Neural progenitor cell (in vitro differentiated cells): ENCODE data around the gene BAG5. TPM values are rescaled to one million over a fixed set of nuclear protein-coding genes. Genes with fewer than 3 reads are reported as not detected.

Experiments used
- DNase-seq: peaks from one replicate; pipeline ENCODE4 v3.0.0-alpha.2; 2016; ENCODE audit warnings: low spot score
- H2AFZ ChIP-seq: fragments of 200-600 bp; sonication (generic); replicated peaks from 2 replicates; pipeline ENCODE4 v1.6.1; 2016; ENCODE audit warnings: antibody characterized with exemption
- H3F3A ChIP-seq: fragments of 200-600 bp; sonication (generic); 2 replicates; pipeline ENCODE4 v1.6.1; 2016; ENCODE audit warnings: antibody characterized with exemption, low read depth
- H3K27ac ChIP-seq: fragments of 200-600 bp; sonication (generic); 2 replicates; pipeline ENCODE4 v1.5.1; 2016; ENCODE audit warnings: mild to moderate bottlenecking
- H3K27me3 ChIP-seq: fragments of 200-600 bp; sonication (generic); 2 replicates; pipeline ENCODE4 v1.6.1; 2016; ENCODE audit warnings: mild to moderate bottlenecking, moderate library complexity
- H3K36me3 ChIP-seq: fragments of 200-600 bp; sonication (generic); 2 replicates; pipeline ENCODE4 v1.5.1; 2016
- H3K4me1 ChIP-seq: fragments of 200-600 bp; sonication (generic); 2 replicates; pipeline ENCODE4 v1.6.1; 2016; ENCODE audit warnings: mixed run types
- H3K4me2 ChIP-seq: fragments of 200-600 bp; sonication (generic); 2 replicates; pipeline ENCODE4 v1.6.1; 2016
- H3K4me3 ChIP-seq: fragments of 200-600 bp; sonication (generic); 2 replicates; pipeline ENCODE4 v1.5.1; 2016
- H3K79me2 ChIP-seq: fragments of 200-600 bp; sonication (generic); 2 replicates; pipeline ENCODE4 v1.6.1; 2016; ENCODE audit warnings: low read depth
- H3K9ac ChIP-seq: fragments of 200-600 bp; sonication (generic); 2 replicates; pipeline ENCODE4 v1.6.1; 2016
- H3K9me3 ChIP-seq: fragments of 200-600 bp; sonication (generic); 2 replicates; pipeline ENCODE4 v1.5.1; 2016; ENCODE audit warnings: low read depth
- H4K20me1 ChIP-seq: fragments of 200-600 bp; sonication (generic); 2 replicates; pipeline ENCODE4 v1.6.1; 2016; ENCODE audit warnings: low read depth
- H3K27ac Mint-ChIP-seq: 3 replicates; pipeline ENCODE4 v1.8.0; 2021; ENCODE audit warnings: mixed read lengths
- H3K27me3 Mint-ChIP-seq: 2 replicates; pipeline ENCODE4 v1.8.0; 2022; ENCODE audit warnings: low read depth, mild to moderate bottlenecking, inconsistent platforms, moderate library complexity, mixed read lengths; ENCODE audit not compliant: insufficient read depth
- H3K36me3 Mint-ChIP-seq: 3 replicates; pipeline ENCODE4 v1.8.0; 2021; ENCODE audit warnings: mixed read lengths
- H3K4me1 Mint-ChIP-seq: 3 replicates; pipeline ENCODE4 v1.8.0; 2021; ENCODE audit warnings: mixed read lengths
- H3K4me3 Mint-ChIP-seq: 3 replicates; pipeline ENCODE4 v1.8.0; 2021; ENCODE audit warnings: mild to moderate bottlenecking, moderate library complexity, mixed read lengths
- H3K9me3 Mint-ChIP-seq: 3 replicates; pipeline ENCODE4 v1.8.0; 2020; ENCODE audit warnings: mixed read lengths
- CTCF ChIP-seq: fragments of 200-600 bp; sonication (generic); IDR thresholded peaks from 2 replicates; pipeline ENCODE4 v1.5.1; 2017; ENCODE audit warnings: antibody characterized with exemption, mild to moderate bottlenecking
- EZH2 ChIP-seq: fragments of 200-600 bp; sonication (generic); IDR thresholded peaks from 2 replicates; pipeline ENCODE4 v1.6.1; 2017; ENCODE audit warnings: antibody characterized with exemption, mild to moderate bottlenecking, moderate library complexity
- EZH2phosphoT487 ChIP-seq: fragments of 200-600 bp; sonication (generic); IDR thresholded peaks from 2 replicates; pipeline ENCODE4 v1.6.1; 2017; ENCODE audit warnings: antibody characterized with exemption
- total RNA-seq: library from RNA; depleted of rRNA; stranded (reverse); fragments of >200 nt; gene quantifications from 2 replicates; pipeline ENCODE4 v1.2.3, GENCODE V29; 2015; ENCODE audit warnings: low replicate concordance

Gene BAG5
- total RNA-seq, 1 donor from 2014 or later, result 59.9 TPM

- Histone ChIP-seq H3K27me3 (no peaks in the 10 kb centered on the region), H4K20me1 (no peaks in the 10 kb centered on the region), H3K36me3 (no peaks in the 10 kb centered on the region), H3K9me3 (no peaks in the 10 kb centered on the region), H3K4me2 (no peak overlapping the region), H3K27ac (no peak overlapping the region), H3K4me1 (peaks cover 3% of the 10 kb centered on the region), H3K9ac (no peak overlapping the region), H3F3A (peaks cover 1% of the 10 kb centered on the region), H3K4me3 (no peak overlapping the region), H2AFZ (no peak overlapping the region), H3K79me2 (no peaks in the 10 kb centered on the region)
- no peaks in the 10 kb centered on the region for H3K36me3 Mint-ChIP-seq
- peaks cover 5% of the 10 kb centered on the region for H3K27me3 Mint-ChIP-seq
- peaks cover 13% of the 10 kb centered on the region for H3K4me1 Mint-ChIP-seq
- H3K4me3 Mint-ChIP-seq, result no peak overlapping the region
- DNase-seq, result no peak
- TF ChIP-seq CTCF (no peak), EZH2phosphoT487 (no peak), EZH2 (no peak)
- H3K9me3 Mint-ChIP-seq, result no peaks in the 10 kb centered on the region
- no peak overlapping the region for H3K27ac Mint-ChIP-seq
These were observed 38.0 kb upstream of the BAG5 start for GRCh38 chr14:103600503-103600902.

- H3K27ac Mint-ChIP-seq, result no peak overlapping the region
- H3K9me3 Mint-ChIP-seq, result no peaks in the 10 kb centered on the region
- Histone ChIP-seq H3K4me3 (no peak overlapping the region), H4K20me1 (no peaks in the 10 kb centered on the region), H3K4me2 (no peak overlapping the region), H3K27ac (no peak overlapping the region), H3K9me3 (no peaks in the 10 kb centered on the region), H3K79me2 (no peaks in the 10 kb centered on the region), H3K9ac (no peak overlapping the region), H3K36me3 (no peaks in the 10 kb centered on the region), H3F3A (peaks cover 28% of the 10 kb centered on the region), H3K4me1 (peaks cover 25% of the 10 kb centered on the region), H3K27me3 (no peaks in the 10 kb centered on the region), H2AFZ (no peak overlapping the region)
- H3K36me3 Mint-ChIP-seq, result no peaks in the 10 kb centered on the region
- DNase-seq, result no peak
- peaks cover 8% of the 10 kb centered on the region for H3K27me3 Mint-ChIP-seq
- TF ChIP-seq EZH2 (no peak), EZH2phosphoT487 (no peak), CTCF (no peak)
- H3K4me1 Mint-ChIP-seq, result peaks cover 33% of the 10 kb centered on the region
- no peak overlapping the region for H3K4me3 Mint-ChIP-seq
These were observed 35.3 kb upstream of the BAG5 start for GRCh38 chr14:103597623-103598377.

GRCh38 chr14:103594265-103594664, 31.8 kb upstream of the BAG5 start:
- H3K4me2 ChIP-seq, result peak overlapping the region; percentile 63
- H3K4me1 Mint-ChIP-seq, result peaks cover 33% of the 10 kb centered on the region
- no peak overlapping the region for H2AFZ ChIP-seq
- H3K4me1 ChIP-seq, result peaks cover 25% of the 10 kb centered on the region
- TF ChIP-seq EZH2phosphoT487, result no peak
- TF ChIP-seq CTCF, result no peak
- no peak for TF ChIP-seq EZH2
- no peaks in the 10 kb centered on the region for H3K79me2 ChIP-seq
- no peak overlapping the region for H3K9ac ChIP-seq
- H3K36me3 ChIP-seq, result no peaks in the 10 kb centered on the region
- H3K27me3 Mint-ChIP-seq, result peaks cover 5% of the 10 kb centered on the region
- H3F3A ChIP-seq, result peaks cover 32% of the 10 kb centered on the region
- DNase-seq, result peak; percentile 92
- H3K27ac ChIP-seq, result peak overlapping the region; percentile 90
- peak overlapping the region; percentile 99 for H3K27ac Mint-ChIP-seq
- no peaks in the 10 kb centered on the region for H3K9me3 ChIP-seq
- H3K9me3 Mint-ChIP-seq, result no peaks in the 10 kb centered on the region
- no peak overlapping the region for H3K4me3 ChIP-seq
- no peaks in the 10 kb centered on the region for H3K27me3 ChIP-seq
- peaks cover 6% of the 10 kb centered on the region for H3K36me3 Mint-ChIP-seq
- H3K4me3 Mint-ChIP-seq, result peak overlapping the region; percentile 76
- no peaks in the 10 kb centered on the region for H4K20me1 ChIP-seq
